ENCODE measurements around the gene CXCR3.

- TF ChIP-seq CTCF (IDR thresholded peaks at IDR 0.05) (no peak), POLR2AphosphoS5 (IDR thresholded peaks at IDR 0.05) (no peak)
Observed at GRCh38 chrX:71659959-71660358, 41.6 kb upstream of the CXCR3 start.

All from transverse colon (tissue), 4 donors.